KOPT-K1 (cell line): ENCODE measurements around the gene CRYGC.
"Not testable (repeated sequence)": the region's sequence is repeated elsewhere in the genome, so short reads cannot be mapped to it uniquely, and the experiment has no call there.

ENCODE experiments used
- H3K27ac ChIP-seq: fragments of 200-600 bp; sonication (generic); 2 replicates; pipeline ENCODE4 v1.5.1; 2016; ENCODE audit warnings: antibody characterized with exemption, mild to moderate bottlenecking, low read depth, low read length; ENCODE audit not compliant: poor library complexity, severe bottlenecking
- H3K36me3 ChIP-seq: fragments of 200-600 bp; sonication (generic); 2 replicates; pipeline ENCODE4 v1.5.1; 2017; ENCODE audit warnings: antibody characterized with exemption, mild to moderate bottlenecking, low read length, moderate library complexity; ENCODE audit not compliant: insufficient read depth
- H3K9me3 ChIP-seq: fragments of 200-600 bp; sonication (generic); 2 replicates; pipeline ENCODE4 v1.5.1; 2017; ENCODE audit warnings: antibody characterized with exemption, low read length, mild to moderate bottlenecking; ENCODE audit not compliant: insufficient read depth, poor library complexity, severe bottlenecking

CRYGC gene

DNA sequence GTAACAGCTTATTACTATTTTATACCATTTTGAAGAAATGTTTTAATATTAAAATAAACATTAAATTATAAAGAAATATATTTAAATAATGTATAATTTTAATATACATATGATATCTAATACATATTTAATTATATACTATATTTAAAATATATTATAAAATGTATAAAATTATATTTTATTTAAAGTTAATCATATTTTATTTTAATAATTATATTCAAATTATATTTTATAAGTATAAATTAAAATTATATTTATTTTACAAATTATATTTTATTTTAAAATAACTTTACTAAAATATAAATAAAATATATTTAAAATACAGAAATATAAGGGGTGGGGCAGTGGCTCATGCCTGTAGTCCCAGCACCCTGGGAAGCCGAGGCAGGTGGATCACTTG lies 7.4 kb downstream of the CRYGC start:
- no peak overlapping the region for H3K27ac ChIP-seq
- H3K36me3 ChIP-seq: no peaks in the 10 kb centered on the region
- H3K9me3 ChIP-seq: no peaks in the 10 kb centered on the region

DNA sequence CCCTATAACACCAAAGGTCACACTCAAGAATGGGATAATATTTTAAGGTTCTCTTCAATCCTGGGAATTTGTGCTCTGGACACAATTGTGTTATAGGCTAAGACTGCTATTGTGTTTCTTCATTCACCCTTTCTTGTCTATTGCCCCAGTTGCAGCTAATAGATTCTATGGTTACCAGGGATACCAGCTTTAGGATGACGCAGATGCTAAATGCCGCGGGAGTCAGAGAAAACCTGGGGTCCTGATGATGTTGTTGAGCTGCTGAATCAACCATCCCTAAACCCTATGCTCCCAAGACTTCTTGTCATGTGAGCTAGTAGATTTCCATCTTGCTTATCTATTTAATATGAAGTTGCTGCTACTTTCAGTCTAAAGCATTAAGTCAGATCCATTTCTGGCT lies 10.7 kb downstream of the CRYGC start:
- no peaks in the 10 kb centered on the region for H3K9me3 ChIP-seq
- H3K36me3 ChIP-seq: no peaks in the 10 kb centered on the region
- no peak overlapping the region for H3K27ac ChIP-seq

DNA sequence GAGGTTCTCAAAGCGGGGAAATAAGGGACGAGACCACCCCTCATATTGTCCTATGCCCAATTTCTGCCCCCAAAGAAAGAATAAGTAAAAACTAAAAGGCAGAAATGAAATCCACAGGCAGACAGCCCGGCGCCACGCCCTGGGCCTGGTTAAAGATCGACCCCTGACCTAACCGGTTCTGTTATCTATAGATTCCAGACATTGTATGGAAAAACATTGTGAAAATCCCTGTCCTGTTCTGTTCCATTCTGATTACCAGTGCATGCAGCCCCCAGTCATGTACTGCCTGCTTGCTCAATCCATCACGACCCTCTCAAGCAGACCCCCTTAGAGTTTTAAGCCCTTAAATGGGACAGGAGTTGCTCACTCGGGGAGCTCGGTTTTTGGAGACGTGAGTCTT lies 12.2 kb downstream of the CRYGC start:
- H3K27ac ChIP-seq, H3K9me3 ChIP-seq, H3K36me3 ChIP-seq: not testable (repeated sequence)

DNA sequence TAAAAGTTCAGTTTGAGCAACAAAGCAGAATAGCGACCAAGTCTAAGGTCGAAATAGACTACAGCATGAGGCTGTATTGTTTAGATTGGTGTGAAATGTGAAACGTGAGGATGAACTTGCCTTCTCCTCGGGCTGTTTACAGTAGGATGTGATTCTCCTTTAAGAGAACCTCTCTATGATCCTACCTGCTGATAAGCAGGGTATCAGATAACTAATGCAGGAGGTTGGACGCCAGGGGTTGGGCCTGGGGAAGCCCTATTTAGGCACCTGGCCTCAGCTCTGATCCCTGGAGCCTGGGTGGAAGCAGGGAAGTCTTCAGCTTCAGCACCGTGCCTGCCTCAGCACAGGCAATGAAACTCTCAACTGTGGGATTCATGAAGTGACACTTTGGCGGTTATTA lies 16.7 kb downstream of the CRYGC start:
- Histone ChIP-seq H3K36me3 (no peaks in the 10 kb centered on the region), H3K27ac (no peak overlapping the region), H3K9me3 (no peaks in the 10 kb centered on the region)

DNA sequence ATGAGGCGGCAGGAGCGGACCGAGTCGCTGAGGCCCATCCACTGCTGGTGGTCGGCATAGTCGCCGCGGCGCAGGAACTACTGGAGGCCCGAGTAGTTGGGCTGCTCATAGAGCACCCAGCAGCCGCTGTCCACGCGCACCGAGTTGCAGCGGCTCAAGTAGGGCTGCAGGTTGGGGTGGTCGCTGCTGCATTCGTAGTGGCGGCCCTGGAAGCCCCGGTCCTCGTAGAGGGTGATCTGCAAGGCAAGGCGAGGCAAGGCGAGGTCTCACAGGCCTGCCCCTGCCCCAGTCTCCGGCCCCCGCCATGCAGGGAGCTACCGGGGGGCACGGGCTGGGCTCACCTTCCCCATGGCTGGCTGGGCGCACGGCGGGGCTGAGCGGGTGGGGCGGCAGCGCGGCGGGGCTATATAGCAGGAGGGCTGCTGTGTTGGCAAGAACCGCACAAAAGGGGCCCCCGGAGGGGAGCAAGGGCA lies 17.3 kb downstream of the CRYGC start:
- H3K36me3 ChIP-seq, H3K9me3 ChIP-seq, H3K27ac ChIP-seq: not testable (repeated sequence)

DNA sequence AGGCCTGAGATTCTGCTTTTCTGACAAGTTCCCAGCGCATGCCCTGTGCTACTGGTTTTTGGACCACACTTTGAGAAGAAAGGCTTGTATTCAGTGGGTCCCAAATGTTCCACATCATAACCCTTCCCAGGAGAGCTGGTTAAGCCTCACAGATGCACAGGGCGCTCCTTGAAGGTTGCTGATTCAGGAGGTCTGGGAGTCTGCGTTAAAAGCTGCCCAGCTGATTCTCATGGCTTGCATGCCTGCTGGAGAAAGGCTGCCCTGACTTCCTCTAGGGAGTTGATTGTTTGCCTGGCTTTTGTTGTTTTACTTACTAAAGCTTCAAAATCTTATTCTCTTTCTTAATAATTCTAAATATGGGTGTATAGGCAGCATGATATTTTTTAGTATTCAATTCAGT lies 26.0 kb downstream of the CRYGC start:
- no peak overlapping the region for H3K27ac ChIP-seq
- no peaks in the 10 kb centered on the region for H3K36me3 ChIP-seq
- no peaks in the 10 kb centered on the region for H3K9me3 ChIP-seq

DNA sequence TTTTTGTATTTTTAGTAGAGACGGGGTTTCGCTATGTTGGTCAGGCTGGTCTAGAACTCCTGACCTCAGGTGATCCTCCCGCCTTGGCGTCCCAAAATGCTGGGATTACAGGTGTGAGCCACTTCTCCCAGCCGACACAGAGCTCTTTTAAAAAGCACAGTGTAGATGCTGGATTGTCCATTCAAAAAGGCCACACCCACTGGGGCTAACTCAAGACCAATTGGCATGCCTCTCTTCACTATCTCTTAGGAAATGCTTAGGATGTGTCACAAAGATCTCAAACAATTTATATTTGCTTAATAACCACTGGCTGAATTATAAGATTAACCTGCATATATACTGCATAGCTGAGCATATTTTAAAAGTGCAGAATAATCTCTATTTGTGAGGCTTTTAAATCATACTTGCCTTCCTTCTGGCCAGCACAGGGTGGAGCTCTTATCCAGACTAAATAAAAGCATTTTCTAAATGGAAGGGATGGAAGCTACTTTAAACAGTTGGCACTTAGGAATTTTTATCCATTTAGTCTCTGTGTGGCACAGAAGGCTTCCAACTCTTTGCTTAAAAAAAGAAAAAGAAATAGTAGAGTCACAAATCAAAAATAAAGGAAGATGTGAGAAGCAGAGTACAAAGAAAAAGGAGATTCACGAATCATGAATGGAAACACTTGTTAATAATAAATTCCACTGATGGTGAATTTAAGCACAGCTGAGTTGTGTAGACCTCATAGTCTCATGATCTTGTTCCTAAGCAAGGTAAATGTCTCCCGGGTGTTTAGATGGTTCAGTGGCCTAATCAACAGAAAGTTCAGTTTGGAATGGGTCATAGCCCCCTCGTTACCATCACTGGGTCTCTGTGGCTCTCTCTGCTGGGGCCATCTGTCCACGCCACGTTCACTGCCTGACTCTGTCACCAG lies 27.7 kb downstream of the CRYGC start:
- H3K36me3 ChIP-seq: no peaks in the 10 kb centered on the region

DNA sequence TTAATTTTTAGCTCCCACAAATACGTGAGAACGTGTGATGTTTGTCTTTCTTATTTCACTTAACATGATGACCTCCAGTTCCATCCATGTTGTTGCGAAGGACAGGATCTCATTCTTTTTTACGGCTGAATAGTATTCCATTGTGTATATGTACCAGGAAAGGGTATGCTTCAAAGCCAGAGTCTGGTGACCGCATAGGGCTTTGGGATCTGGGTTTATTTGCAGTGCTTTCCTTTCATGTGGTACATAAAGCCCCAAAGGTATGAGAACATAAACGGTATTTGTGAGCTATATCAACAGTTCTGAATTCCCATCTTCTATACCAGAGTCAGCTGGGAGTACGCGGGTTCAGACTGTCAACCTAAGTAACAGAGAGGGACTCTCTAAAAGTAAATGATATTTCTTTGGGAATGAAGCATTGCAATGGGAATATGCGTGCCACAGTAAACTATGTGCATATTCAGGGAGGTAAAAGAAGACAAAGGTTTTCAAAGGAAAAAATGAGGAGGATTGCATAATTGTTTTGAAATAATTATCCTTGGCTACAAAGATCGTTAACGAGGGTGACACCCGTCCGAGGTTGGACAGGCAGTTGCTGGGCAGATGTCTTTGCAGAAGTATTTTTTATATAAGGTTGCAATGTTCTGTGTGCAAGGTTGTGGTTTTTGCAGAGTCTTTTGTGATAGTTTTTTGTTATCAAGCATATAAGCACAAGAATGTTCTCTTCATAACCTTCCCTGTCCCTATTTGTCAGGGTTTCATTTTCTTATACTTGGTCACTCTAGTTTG lies 29.8 kb downstream of the CRYGC start:
- Histone ChIP-seq H3K27ac (peak overlapping the region; percentile 74), H3K9me3 (no peaks in the 10 kb centered on the region), H3K36me3 (no peaks in the 10 kb centered on the region)

More for the DNA sequence above, 27.7 kb downstream of the CRYGC start:
- no peaks in the 10 kb centered on the region for H3K9me3 ChIP-seq
- peak overlapping the region; percentile 74 for H3K27ac ChIP-seq

DNA sequence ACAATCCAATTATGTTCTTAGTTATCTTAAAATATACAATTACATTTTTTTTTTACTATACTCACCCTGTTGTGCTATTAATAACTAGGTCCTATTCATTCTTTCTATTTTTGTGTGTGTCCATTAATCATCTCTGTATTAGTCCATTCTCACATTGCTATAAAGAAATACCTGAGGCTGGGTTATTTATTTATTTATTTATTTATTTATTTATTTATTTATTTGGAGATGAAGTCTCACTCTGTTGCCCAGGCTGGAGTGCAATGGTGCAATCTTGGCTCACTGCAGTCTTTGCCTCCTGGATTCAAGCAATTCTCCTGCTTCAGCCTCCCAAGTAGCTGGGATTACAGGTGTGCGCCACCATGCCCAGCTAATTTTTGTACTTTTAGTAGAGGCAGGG lies 30.9 kb downstream of the CRYGC start:
- not testable (repeated sequence) for H3K9me3 ChIP-seq, H3K27ac ChIP-seq, H3K36me3 ChIP-seq

DNA sequence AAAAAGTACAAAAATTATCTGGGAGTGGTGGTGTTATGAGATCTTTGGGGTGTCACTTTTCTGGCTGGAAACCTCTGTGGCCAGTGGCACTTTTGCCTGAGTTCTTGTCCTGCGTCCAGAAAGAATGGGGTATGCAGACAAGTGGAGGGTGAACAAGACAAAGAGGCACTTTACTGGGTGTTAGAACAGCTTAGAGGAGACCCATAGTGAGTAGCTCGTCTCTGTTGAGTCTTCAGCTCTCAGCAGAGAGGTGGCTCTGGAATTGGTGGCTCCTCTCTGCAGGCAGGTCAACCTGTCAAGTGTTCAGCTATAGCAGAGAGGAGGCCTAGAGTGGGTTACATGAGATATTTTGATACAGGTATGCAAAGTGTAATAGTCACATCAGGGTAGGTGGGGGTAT lies 31.4 kb downstream of the CRYGC start:
- Histone ChIP-seq H3K9me3 (no peaks in the 10 kb centered on the region), H3K36me3 (no peaks in the 10 kb centered on the region), H3K27ac (no peak overlapping the region)

DNA sequence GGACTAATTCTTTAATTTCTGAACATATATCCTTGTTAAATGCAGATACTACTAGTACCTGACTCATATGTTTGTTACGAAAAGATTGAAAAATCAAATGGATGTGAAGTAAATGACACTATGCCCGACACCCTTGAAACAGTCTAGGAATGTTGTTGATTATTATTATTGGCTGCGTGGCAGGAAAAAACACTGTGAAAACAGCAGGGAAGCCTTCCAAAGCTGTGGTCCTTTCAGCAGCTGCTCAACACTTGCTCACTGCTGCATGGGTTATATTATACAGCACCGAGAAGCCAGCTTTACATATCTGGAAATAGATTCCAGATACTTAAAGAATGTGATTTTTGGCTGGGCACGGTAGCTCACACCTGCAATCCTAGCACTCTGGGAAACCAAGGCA lies 31.8 kb downstream of the CRYGC start:
- Histone ChIP-seq H3K27ac (no peak overlapping the region), H3K9me3 (no peaks in the 10 kb centered on the region), H3K36me3 (no peaks in the 10 kb centered on the region)

DNA sequence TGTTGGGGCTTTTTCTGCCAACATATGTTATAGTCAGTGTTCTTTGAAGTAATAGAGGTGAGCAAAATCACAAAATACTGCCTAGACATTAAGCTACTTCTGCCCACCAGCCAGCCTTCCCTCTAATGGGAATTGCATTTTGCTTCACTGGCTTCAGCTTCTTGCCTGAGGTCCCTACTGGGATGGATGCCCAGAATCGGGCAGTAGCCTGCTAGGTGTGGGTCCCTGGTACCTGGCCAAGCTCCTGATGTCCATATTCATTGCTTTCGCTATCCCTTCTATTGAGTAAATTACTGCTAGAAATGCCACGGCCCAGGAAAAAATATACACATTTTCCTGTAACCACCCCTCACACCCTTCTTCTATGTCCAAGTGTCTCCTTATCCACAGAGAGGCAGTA lies 32.3 kb downstream of the CRYGC start:
- no peaks in the 10 kb centered on the region for H3K9me3 ChIP-seq
- H3K27ac ChIP-seq: no peak overlapping the region
- no peaks in the 10 kb centered on the region for H3K36me3 ChIP-seq

DNA sequence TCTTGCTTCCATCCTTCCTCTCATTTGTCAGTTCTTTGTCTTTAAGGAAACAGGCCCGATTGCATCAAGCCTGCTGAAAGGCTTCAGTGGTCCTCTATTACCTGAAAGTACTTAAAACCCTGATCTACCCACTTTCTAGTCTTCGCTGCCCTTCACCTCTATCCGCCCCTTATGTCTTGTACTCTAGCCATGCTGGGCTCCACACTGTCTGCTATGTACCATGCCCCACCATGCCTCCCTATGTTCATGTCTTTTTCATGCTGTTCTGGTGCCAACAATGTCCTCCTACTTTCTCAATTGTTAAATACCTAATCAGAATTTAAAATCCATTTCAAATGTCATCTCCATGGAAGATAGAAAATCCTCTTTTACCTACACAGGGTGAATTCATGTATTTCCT lies 33.5 kb downstream of the CRYGC start:
- H3K9me3 ChIP-seq: no peaks in the 10 kb centered on the region
- no peak overlapping the region for H3K27ac ChIP-seq
- H3K36me3 ChIP-seq: no peaks in the 10 kb centered on the region

DNA sequence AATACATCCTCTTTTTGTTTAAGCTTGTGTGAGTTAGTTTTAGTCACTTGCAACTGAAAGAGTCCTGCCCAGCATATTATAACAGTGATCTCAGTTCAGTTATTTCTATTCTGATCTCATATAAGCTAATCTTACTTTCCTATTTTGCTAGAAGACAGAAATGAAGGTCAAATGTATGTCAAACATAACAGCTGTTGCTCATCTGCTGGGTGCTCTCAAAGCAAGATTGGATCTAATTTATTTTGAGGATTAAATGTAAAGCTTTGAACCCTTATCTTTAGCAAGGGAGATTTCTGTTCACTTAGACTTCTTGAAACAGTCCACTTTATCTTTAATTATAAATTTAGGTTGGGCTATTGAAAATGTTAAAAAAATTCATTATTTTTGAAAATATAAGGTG lies 36.5 kb downstream of the CRYGC start:
- no peak overlapping the region for H3K27ac ChIP-seq

DNA sequence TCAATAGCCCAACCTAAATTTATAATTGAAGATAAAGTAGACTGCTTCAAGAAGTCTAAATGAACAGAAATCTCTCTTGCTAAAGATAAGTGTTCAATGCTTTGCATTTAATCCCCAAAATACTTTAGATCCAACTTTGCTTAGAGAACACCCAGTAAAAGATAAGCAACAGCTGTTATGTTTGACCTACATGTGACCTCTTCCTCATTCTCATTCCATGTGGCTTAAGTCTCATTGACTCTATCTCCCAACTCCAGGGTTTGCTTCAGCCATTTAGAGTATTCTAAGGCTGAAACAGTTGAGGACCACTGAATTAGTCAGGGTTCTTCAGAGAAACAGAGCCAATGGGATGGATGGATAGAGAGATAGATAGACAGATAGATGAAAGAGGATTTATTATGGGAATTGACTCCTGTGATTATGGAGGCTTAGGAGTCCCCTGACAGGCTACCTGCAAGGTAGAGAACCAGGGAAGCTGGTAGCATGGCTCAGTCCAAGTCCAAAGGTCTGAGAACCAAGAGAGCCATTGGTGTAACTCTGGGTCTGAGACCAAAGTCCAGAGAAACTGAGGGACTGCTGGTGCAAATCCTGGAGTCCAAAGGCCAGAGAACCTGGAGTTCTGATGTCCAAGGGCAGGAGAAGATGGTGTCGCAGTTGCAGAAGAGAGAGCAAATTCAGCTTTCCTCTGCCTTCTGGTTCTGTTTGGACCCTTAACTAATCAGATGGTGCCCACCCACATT lies 37.4 kb downstream of the CRYGC start:
- no peaks in the 10 kb centered on the region for H3K9me3 ChIP-seq
- no peaks in the 10 kb centered on the region for H3K36me3 ChIP-seq
- H3K27ac ChIP-seq: no peak overlapping the region

More for the DNA sequence above, 36.5 kb downstream of the CRYGC start:
- Histone ChIP-seq H3K36me3 (no peaks in the 10 kb centered on the region), H3K9me3 (no peaks in the 10 kb centered on the region)
